GM19467 (cell line): ENCODE results near the gene EPN3.

Experiments
- ATAC-seq: cut with Tn5 transposase; IDR thresholded peaks from one replicate; pipeline ENCODE4 v1.9.1; 2021; ENCODE audit warnings: mild to moderate bottlenecking, moderate library complexity; ENCODE audit not compliant: unreplicated experiment

The EPN3 gene

DNA sequence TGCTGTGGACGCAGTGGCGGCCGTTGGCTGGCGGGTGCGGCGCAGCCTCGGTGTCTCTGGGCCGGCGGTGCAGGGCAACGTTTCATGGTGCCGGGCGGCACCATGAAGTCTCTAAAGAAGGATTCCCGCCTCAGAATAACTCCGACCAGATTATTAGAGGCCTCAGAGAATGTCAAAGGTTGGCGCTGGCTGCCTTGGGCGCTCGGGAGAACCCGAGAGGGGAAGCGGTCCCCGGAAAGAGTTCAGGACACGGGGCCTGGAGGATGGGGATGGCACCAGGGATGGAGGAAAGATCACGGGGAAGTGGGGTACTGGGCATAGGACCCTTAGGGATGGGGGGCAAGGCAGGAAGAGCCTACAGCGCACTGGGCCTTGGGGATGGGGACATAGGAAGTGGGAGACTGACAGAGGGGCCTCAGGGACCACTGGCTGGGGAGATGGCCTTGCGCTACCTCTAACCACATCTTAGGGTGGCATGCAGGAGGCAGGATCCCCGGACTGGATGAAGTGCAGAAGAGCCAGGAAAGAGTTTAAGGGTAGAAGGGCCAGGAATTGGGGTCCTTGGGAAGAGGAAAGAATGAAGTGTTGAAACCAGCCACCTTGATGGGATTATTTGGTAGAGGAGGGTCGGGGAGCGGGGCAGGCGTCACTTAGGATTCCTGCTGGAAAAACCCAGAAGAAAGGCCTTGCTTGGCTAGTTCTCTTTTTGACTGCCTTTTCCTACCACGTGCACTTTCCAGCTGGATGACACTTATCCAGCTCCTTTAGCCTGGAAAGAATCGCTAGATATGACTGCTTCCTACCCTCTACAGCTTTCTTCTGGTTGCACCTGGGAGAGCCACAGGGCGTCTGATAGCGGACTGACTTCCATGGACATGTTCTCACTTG is 23.7 kb upstream of the EPN3 start:
- no peak for ATAC-seq

DNA sequence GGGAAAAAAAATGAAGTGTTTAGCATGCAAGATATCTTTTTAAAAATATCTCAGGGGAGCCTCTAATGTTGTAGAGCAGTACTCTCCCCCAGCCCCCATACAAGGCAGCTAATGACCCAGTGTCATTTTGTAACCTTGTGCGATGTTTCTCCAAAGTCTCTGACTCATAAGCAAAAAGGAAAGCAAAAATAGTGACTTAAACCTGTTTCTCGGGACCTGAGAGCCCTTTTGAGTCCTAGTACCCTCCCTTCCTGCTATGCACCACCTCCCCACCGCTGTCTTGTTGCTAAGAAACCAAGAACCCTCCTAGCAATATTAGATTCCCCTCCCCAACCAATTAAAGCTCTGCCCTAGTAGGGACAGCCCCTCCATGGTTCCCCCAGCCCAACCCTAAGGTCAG is 21.5 kb upstream of the EPN3 start:
- peak; percentile 60 for ATAC-seq

DNA sequence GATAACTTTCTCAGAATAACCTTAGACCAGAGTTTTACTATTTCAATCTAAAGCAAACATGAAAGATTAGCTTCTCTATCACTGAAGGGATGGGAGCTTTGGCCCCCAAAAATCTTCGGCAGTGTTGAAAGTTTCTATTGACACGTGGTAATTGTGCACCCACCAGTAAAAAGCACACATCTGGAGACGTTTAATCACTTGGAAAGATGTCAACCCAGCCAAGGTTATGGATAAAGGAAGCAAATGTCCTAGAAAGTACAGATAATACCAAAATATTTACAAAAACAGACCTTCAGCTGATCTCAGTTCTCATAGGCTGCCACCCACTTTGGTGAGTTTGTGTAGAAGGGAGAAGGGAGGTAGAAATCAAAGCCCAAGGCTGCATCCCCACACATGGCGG is 19.0 kb upstream of the EPN3 start:
- no peak for ATAC-seq

DNA sequence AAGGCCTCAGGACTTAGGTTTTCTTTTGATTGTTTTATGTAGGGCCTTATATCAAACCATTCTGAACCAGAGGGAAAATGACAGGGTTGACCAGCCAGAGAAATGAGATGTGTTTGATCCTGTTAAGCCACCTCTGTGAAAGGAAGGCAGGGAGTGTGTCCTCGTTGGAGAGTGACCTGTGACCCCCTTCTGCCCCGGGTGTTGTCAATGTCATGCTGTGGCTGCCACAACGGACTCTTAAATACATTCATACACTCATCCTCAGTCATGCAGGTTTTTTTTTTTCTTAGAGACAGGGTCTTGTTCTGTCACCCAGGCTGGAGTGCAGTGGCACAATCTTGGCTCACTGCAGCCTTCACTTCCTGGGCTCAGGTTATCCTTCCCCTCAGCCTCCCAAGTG is 18.1 kb upstream of the EPN3 start:
- ATAC-seq = no peak

DNA sequence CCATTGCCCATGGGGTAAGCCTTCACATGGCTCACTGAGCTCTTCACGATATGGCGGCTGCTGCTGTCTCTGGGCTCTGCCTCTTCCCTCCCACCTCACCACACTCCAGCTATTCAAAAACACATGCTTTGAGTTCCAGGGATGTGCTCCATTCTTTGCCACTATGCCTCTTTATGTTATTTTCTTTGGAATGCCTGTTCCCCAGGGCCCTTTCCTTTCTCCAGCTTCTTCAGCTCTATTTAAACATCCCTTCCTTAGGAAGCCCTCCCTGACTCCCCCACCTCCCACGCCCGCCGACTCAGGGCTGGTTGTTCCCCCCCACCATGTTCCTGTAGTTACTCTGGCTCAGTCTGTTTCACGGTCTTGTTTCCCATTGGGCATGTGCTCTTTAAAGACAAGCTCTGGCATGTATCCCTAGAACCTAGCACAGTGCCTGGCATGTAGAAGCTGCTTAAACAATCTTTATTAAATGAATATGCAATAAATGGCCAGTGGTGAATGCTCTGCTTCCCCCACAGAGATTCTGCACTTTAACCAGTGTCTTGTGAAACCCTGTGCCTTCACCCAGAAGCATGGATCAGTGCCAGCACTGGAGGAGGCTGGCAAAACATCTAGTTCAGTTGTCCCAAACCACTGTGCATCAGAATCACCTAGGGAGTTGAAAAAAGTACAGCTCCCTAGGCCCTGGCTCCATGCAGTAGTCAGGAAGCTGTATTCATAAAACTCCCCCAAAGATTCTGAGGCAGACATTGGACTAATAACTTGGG is 17.4 kb upstream of the EPN3 start:
- ATAC-seq = no peak

DNA sequence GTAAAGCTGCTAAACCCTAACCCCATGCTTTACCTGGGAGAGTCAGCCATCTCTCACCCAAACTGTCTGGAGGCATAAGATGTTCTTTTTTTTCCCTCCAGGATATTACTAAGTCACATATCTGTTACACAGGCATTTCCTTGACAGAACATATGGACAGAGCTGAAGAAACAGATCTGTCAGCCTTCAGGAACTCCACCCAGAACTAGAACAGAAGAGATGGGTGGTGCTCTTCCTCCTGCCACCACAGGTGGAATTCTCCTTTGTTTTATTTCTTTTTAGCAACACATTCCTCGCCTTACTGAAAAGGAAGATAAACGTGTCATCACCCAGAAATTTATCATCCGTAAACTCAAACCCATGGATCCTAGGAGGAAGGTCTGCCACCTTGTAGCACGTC is 15.5 kb upstream of the EPN3 start:
- no peak for ATAC-seq

DNA sequence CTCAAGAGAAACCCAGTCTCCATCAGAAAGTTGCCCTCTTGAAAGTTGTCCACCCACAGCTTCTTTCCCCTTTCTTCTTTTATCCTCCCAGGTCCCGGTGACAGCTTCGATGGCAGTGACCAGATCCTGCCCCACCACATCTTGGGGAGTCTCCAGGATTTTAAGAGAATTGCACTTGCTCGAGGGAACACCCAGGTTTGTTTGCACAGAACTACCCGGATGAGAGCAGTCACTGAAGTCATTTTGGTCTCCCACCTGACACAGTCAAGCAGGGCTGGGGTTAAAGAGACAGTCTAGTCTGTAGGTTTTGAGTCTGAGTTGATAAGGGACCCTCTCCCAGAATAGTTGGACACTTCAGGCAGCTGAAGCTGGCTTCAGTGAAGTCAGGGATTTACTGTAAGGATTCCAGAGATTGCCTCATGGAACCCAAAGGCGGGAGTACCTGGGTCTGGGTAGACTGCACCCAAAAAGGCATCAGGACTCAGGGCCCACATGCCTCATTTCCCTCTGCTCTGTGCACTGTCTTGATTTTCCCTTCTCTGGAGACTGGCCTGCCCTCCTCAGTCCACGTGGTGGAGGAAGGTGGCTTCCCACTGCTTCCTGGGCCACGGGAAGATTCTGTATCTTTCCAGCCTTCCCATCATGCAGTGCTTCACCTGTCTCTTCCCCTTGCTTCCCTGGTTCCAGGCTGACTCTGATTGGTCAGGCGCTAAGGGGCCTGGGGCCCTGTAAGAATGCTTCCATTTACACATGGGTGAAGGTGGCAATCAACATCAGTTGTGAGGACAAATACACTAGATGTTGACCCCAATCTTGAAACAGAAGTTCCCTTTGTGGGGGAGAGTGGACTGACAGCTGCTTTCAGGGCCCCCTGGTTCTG is 14.8 kb upstream of the EPN3 start:
- no peak for ATAC-seq

DNA sequence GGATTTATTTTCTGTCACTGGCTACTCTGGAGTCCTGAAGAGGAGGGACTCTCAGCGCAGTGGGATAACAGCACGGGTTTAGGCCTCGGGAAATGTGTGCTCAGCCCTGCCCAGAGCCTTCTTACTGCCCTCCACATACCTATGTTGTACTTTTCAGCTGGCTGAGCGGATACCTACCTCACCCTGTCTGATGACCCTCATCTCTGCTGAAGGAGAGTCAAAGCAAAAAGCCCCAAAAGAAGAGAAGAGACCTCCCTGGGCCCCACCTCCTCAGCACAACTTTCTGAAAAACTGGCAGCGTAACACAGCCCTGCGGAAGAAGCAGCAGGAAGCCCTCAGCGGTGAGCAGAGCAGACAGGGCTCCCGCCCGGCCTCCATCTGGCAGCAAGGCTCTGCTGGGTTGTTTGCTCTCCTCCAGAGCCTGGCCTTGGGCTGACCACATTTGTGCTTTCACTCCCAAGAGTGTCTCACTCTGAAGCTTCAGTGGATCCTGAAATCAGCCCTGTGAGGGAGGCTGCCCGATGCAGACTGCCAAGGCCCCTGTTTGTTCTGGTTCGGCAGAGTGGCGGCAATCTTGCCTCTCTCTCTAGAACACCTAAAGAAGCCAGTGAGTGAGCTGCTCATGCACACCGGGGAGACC is 14.0 kb upstream of the EPN3 start:
- no peak for ATAC-seq

DNA sequence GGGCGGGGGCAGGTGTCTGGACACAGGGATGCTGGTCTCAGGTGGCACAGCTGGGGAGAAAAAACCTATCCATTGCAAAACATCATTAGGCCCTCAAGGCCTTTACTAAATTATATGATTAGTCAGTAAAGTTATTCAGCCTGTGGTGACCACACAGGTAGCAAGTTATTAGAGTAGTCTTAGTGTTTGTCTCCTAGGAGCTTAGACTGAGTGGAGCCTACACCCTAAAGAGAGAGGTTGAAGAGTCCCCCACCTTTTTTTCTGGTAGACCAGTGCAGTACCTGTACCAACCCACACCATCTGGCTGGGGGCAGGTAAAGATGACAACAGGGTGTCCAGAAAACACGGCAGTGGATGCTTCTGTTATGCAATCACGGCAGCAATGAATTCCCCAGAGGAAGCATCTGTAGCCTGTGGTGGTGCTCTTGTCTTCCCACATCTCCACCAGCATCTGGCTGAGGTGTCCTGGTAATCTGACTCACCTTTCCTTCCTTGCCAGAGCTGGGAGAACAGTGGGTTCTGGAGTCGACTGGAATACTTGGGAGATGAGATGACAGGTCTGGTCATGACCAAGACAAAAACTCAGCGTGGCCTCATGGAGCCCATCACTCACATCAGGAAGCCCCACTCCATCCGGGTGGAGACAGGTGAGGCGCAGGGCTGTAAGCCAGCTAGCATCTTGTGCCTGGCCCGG is 13.2 kb upstream of the EPN3 start:
- ATAC-seq = no peak

DNA sequence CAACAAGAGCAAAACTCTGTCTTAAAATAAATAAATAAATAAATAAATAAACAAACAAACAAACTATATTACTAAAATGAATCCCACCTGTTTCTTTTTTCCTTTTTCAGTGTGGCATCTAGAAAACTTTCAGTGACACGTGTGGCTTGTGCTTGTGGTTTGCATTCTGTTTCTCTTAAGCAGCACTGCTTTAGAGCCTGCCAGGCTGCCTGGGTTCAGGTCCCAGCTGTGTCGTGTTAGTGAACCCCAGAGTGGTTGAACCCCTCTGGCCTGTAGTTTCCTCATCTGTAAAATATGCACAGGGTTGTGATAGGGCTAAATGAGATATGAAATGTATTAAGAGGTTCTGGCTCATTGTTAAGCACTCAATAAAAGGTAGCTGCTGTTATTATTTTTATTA is 12.1 kb upstream of the EPN3 start:
- no peak for ATAC-seq

DNA sequence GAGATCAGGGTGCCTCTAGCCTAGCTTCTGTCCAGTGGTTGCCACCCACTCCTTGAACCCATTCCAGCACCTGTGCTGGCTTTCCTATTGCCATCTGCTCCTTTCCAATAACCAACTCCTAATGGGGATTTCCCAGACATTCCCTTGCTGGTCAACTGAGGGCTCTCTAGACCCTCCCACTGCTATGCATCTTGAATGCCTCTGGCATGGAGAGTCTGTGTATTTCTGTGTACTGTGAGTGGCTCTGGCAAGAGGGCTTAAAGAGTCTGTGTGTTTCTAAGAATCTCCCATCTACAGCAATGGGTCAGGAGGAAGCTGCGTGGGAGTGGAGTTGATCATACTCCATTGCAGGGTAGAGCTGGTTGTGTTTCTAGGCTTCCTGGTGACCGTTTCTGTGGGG is 11.0 kb upstream of the EPN3 start:
- ATAC-seq = no peak

DNA sequence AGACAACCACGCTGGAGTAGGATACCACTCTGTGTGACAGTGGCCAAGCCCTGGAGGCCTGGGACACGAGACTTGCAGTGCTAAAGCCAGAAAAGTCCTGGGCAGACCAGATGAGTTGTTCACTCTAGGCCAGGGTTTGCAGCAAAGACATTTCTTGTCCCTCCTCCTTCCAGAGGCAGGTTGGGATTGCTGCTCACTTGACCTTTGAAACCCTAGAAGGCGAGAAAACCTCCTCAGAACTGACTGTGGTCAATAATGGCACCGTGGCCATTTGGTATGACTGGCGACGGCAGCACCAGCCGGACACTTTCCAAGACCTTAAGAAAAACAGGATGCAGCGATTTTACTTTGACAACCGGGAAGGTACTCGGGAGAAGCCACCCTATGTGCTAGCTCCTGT is 9.8 kb upstream of the EPN3 start:
- ATAC-seq = no peak

DNA sequence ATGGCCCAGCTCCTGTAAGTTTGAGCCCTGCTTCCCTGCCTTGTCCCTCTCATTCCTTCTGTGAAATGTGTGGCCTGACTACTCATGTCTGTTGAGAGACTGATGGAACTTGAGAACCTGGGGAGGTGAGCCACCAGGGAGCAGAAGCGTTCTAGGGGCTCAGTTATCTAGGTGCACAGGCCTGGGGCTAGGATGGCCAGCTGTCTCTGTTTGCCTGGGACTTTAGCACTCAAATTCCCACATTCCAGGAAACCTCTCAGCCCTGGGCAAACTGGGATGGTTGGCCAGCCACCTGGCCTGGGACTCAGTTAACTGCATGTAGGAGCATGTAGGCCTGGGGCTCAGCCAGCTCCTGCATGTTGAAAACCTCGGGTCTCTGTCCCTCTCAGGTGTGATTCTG is 9.3 kb upstream of the EPN3 start:
- ATAC-seq = no peak

DNA sequence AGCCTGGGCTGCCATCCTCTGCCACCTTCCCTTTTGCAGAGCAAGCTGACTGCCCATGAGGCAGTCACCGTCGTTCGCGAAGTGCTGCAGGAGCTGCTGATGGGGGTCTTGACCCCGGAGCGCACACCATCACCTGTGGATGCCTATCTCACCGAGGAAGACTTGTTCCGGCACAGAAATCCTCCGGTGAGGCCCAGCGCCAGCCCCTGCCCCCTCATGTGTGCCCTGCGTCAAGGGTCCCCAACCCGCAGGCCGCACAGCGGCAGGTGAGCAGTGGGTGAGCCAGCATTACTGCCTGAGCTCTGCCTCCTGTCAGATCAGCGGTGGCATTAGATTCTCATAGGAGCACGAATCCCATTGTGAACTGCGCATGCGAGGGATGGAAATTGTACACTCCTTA is 7.7 kb upstream of the EPN3 start:
- no peak for ATAC-seq

DNA sequence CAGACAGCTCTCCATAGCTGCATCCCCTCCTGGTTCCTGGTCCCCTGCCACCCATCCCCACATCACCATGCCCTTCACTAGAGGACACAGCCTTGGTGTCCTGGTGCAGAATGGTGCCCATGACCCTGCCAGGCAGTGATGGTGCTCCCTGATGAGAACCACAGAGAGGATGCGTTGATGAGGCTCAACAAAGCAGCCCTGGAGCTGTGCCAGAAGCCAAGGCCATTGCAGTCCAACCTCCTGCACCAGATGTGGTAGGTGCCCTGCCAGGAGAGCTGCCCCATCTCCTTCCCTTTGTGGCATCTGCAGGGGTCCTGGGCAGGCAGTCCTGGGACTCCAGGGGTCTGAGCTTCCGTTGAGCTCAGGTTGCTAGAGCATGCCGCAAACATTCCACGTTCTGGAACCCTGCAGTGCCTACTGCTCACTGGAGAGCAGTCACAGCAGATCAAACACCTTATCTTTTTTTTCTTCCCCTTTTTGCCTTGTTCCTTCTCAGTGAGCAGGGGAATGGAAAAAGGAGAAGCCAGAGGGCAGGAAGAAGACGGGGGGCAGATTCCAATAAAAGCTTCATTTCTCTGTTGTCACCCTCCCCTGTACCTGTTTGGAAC is 5.3 kb upstream of the EPN3 start:
- ATAC-seq = no peak

DNA sequence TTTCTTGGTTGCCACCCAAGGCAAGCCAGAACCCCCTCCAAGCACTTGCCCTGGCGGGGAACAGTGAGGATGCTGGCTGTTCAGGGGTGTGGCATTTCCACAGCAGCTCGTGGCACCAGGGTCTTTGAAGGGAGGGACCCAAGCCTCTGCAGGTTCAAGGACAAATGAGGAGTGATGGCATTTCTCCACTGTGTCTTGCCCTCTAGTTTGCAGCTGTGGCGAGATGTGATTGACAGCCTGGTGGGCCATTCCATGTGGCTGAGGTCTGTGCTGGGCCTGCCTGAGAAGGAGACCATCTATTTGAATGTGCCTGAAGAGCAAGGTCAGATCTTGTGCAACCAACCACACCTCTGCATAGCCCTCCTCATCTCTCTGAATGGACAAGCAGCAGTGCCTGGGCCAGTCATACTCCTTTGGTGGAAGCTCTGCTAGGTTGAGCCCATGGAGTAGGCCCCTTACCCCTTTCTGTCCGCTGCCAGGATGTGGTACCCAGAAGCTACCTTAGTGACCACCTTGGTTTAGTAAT is 4.5 kb upstream of the EPN3 start:
- no peak for ATAC-seq

DNA sequence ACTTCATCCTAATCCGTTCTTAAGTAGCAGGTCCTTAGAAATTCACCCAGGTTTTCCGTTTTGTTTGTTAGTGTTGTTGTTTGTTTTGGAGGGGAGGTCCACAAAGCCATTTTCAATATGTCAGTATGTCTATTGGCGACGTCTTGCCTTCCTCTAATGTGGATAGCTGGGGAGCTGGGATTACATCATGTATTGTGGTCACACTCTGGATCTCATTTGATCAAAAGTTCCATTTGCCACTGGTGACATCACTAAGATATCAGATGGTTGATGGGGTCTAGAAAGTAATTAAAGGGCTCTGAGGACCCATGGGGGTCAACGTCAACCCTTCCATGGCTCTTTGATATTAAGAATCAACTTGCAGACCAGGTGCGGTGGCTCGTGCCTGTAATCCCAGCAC is 2.7 kb upstream of the EPN3 start:
- ATAC-seq = no peak

DNA sequence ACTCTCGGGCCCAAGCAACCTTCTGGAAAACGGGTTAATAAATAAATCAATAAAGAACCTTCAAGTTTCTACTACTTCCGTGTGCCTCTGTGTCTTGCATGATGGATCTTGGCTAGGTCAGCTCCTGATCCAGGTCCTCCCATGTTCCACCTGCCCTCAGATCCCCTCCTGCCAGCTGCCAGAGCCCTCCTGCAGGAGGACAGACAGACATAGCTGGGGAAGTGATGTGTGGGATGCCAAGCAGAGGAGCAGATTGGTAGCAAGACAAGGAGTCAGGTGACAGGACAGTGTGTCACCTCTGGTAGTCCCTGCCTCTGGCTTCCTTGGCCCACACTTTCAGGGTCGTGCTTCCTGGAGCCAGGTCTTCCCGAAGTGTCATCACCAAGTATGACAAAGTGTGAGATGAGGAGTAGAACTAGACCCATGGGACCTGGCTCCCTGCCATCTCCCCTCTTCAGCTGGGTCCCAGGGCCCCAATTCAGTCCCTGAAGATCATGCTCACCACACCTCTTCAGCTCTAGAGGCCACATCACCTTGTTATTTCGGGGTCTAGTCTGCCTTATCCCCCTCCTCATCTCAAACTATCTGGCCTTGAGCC is 1.0 kb upstream of the EPN3 start:
- ATAC-seq = no peak

DNA sequence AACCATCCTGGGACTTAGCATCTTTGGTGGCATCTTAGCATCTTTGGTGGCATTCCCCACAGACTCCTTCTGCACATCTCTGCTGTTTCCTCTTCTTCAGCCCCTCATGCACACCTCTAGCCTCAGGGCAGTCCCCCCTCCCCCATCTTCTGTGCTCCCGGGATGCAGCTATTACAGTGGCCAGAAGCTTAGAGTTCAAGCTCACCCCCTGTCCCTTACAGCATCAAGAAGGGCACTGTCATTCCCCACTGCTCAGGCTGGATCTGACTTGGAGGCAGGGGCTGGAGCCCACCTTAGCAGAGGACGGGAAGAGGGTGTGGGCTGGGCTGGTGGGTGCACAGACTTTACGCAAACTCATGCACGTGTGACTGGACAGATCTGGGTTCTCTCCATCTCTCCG is 650 bp downstream of the EPN3 start:
- no peak for ATAC-seq
